Inferior parietal cortex (tissue), 1 donor: ENCODE data around the gene SERINC2.
"Not testable (repeated sequence)": the region's sequence is repeated elsewhere in the genome, so short reads cannot be mapped to it uniquely, and the experiment has no call there.

Experiments
- DNase-seq: peaks from one replicate; pipeline ENCODE4 v3.0.0-alpha.2; 2016; ENCODE audit errors: extremely low spot score

SERINC2 gene

DNA sequence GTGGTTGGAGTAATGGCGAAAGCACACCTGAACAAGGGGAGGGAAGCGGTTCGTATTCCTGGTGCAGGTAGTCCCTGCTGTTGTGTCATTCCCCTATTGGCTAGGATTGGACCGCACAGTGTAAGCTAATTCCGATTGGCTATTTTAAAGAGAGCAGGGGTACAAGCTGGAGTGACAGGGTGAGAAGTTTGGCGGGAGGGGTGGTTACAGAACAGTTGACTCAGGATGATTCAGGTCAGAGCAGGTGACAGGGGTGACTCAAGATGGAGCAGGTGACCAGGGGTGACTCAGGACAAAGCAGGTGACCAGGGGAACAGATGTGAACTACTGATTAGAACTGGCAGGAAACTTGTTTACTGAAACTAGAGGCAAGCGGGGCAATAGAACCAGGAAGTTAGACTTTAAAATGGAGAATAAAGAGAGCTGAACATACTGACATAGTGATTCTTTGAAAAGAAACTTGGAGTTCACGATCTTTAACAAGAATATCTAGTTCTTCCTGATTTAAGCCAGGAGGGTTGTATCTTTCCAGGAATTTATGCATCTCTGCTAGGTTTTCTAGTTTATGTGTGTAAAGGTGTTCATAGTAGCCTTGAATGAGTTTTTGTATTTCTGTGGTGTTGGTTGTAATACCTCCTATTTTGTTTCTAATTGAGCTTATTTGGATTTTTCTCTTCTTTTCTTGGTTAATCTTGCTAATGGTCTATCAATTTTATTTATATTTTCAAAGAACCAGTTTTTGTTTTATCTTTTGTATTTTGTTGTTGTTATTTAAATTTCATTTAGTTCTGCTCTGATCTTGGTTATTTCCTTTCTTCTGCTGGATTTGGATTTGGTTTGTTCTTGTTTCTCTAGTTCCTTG is 58.7 kb downstream of the SERINC2 start:
- DNase-seq = not testable (repeated sequence)

DNA sequence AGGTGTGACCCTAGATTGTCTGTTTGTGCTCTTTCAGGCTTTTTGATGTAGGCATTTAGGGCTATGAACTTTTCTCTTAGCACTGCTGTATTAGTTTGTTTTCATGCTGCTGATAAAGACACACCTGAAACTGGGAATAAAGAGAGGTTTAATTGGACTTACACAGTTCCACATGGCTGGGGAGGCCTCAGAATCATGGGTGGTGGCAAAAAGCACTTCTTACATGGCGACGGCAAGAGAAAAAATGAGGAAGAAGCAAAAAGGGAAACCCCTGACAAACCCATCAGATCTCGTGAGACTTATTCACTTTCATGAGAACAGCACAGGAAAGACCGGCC is 59.3 kb downstream of the SERINC2 start:
- not testable (repeated sequence) for DNase-seq

DNA sequence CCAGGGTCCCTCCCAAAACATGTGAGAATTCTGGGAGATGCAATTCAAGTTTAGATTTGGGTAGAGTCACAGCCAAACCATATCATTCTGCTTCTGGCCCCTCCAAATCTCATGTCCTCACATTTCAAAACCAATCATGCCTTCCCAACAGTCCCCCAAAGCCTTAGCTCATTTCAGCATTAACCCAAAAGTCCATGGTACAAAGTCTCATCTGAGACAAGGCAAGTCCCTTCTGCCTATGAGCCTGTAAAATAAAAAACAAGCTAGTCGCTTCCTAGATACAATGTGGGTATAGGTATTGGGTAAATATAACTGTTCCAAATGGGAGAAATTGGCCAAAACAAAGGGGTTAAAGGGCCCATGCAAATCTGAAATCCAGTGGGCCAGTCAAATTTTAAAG is 59.7 kb downstream of the SERINC2 start:
- not testable (repeated sequence) for DNase-seq

DNA sequence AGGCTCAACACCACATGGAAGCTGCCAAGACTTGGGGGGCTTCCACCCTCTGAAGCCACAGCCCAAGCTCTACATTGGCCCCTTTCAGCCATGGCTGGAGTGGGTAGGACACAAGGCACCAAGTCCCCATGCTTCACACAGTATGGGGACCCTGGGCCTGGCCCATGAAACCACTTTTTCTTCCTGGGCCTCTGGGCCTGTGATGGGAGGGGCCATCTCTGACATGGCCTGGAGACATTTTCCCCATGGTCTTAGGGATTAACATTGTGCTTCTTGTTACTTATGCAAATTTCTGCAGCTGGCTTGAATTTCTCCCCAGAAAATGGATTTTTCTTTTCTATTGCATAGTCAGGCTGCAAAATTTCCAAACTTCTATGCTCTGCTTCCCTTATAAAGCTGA is 60.5 kb downstream of the SERINC2 start:
- not testable (repeated sequence) for DNase-seq

DNA sequence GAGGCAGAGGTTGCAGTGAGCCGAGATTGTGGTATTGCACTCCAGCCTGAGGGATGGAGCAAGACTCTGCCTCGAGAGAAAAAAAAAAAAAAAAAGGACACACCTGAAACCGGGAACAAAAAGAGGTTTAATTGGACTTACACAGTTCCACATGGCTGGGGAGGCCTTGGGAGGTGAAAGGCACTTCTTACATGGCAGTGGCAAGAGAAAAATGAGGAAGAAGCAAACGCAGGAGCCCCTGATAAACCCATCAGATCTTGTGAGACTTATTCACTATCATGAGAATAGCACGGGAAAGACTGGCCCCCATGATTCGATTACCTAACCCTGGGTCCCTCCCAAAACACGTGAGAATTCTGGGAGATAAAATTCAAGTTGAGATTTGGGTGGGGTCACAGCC is 61.6 kb downstream of the SERINC2 start:
- not testable (repeated sequence) for DNase-seq

DNA sequence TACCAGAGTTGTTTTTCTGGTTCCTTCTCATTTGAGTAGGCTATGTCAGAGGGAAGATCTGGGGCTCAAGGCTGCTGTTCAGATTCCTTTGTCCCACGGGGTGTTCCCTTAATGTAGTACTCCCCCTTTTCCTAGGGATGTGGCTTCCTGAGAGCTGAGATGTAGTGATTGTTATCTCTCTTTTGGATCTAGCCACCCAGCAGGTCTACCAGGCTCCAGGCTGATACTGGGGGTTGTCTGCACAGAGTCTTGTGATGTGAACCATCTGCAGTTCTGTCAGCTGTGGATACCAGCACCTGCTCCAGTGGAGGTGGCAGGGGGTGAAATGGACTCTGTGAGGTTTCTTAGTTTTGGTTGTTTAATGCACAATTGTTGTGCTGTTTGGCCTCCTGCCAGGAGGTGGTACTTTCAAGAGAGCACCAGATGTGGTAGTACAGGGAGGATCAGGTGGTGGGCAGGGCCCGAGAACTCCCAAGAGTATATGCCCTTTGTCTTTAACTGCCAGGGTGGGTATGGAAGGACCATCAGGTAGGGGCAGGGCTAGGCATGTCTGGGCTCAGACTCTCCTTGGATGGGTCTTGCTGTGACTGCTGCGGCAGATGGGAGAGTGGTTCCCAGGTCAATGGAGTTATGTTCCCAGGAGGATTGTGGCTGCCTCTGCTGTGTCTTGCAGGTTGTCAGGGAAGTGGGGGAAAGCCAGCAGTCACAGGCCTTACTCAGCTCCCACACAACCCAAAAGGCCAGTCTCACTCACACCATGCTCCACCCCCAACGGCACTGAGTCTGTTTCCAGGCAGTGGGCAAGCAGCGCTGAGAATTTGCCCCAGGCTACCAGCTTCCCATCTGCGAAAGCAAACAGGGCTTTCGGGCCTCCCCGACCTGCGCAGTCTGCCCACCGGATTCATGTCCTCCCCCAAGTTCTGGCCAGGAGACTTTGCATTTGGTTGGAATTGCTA is 64.2 kb downstream of the SERINC2 start:
- DNase-seq = no peak

DNA sequence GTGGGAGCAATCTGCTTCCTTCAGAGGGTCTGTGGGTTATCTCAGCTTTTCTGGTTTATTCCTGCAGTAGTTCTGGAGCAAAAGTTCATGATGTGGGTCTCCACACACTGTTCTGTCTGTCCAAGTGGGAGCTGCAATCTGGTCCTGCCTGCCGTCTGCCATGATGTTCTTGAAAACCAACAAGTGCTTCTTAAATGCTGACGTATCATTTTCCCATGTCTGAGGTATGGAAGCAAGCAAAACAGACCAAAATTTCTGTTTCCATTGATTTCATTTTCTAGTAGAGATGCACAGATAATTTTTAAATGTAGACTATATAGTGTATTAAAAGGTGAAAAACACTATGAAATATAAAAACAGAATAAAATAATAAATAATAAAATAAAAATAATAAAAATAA is 65.2 kb downstream of the SERINC2 start:
- DNase-seq = no peak

DNA sequence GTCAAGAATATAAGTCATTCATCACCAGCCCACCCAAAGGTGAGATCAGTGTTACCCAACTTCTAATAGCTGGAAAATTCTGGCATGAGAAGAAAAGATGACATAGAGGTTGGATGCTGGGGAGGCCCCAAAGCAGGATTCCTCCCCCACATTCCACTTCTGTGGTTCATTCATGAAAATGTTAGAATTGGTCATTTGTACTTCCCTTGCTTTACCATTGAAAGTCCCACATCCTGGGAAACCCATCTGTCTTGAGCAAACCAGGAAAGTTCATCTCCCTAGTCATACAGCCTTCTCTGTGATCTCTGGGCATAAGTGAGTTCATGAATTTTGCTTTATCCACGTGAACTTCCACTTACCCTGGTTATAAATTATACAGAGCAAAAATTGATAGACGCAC is 66.8 kb downstream of the SERINC2 start:
- DNase-seq = no peak

DNA sequence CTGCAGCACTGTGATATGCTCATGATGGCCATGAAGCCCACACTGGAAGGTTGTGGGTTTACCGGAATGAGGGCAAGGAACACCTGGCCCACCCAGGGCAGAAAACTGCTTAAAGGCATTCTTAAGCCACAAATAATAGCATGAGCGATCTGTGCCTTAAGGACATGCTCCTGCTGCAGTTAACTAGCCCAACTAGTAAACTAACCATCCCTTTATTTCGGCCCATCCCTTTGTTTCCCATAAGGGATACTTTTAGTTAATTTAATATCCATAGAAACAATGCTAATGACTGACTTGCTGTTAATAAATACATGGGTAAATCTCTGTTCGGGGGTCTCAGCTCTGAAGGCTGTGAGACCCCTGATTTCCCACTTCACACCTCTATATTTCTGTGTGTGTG is 67.4 kb downstream of the SERINC2 start:
- DNase-seq = not testable (repeated sequence)

DNA sequence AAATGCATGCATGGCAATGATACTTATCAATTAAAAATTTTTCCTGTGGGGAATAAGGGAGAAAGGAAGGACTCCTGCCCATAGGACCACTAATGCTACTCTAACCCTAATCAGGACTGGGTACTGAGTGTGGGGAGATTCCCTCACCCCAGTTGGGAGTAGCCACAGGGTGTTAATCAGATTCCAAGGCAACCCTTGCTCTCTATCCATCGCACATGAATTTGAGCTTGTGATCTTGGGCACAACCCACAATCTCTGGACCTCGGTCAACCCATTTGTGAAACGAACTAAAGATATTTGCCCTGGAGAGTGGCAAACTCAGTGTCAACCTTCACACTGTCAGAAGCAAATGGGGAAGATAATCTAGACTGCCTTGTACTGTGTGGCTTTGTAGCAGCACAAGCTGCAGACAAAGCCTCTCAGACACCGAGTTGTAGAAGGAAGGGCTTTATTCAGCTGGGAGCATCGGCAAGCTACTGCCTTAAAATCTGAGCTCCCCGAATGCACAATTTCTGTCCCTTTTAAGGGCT is 69.5 kb downstream of the SERINC2 start:
- no peak for DNase-seq

DNA sequence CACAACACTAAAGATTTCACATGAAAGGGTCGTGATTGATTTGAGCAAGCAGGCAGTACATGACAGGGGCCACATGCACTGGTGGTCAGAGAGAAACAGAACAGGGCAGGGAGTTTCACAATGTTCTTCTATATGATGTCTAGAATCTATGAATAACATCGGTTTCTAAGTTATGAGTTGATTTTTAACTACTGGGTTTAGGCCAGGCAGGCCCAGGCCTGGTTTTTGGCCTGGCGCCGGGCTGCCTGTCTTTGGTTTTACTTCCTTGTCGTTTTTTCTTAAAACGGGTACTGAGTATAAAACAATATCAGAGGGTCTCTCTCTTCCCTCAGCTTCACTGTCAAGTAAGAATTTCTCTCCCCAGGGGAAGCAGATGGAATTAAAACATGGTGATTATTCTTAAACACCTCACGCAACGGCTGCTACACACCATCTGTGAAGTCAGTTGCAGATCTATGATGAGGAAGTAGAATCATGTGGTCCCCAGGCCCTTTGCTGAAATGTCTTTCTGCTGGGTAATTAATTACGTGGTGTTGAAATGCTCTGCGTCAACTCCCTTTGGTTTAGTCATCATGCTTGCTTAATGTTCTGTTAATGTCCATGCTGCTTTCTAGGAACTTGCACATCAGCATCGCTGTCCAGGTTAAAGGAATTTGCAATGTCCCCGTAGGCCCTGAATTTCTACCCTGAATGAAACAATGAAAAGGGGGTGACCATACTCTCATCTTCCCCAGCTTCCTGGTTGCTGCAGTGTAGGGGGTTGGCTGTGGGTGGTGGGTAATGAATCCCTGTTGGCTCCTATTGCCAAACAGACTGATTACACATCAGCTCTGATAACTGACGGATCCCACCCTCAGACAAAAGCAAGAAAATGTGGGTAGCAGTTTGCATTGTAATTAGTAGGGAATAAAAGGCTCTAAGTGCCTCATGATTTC is 70.3 kb downstream of the SERINC2 start:
- DNase-seq = peak; percentile 44
